ENCODE results near the gene TUBA1B. TPM values are rescaled to one million over a fixed set of nuclear protein-coding genes. Genes with fewer than 3 reads are reported as not detected.
A peak's percentile ranks its signal among the peaks of the same experiment; 100 is the strongest.

Gene TUBA1B
- total RNA-seq, 4 donors from 2014 or later = 240 to 523 (median 441) TPM

GRCh38 chr12:49088932-49089330 is 42.3 kb downstream of the TUBA1B start:
- DNase-seq (ENCODE audit: low spot score in 2 of 2) = no peak
- Histone ChIP-seq H3K27me3 (peaks cover 56% of the 10 kb centered on the region), H3K4me1 (peaks cover 57% of the 10 kb centered on the region), H3K9me3 (no peaks in the 10 kb centered on the region), H3K36me3 (no peaks in the 10 kb centered on the region), H3K27ac (no peak overlapping the region), H3K4me3 (no peak overlapping the region)
- no peak for TF ChIP-seq POLR2AphosphoS5 (IDR thresholded peaks at IDR 0.05)
- TF ChIP-seq EP300 (IDR thresholded peaks at IDR 0.05) = no peak
- TF ChIP-seq POLR2A (IDR thresholded peaks at IDR 0.05) = no peak
- no peak for TF ChIP-seq CTCF (IDR thresholded peaks at IDR 0.05)
- 70% methylated on average over 5 of the region's 6 CpGs for WGBS

- Histone ChIP-seq H3K4me3 (peak overlapping the region; percentile 1), H3K9me3 (no peaks in the 10 kb centered on the region), H3K27me3 (peaks cover 50% of the 10 kb centered on the region), H3K27ac (no peak overlapping the region), H3K36me3 (no peaks in the 10 kb centered on the region), H3K4me1 (peaks cover 51% of the 10 kb centered on the region)
- no peak for TF ChIP-seq POLR2A (IDR thresholded peaks at IDR 0.05)
- peak; percentile 67 to 92 for TF ChIP-seq CTCF (IDR thresholded peaks at IDR 0.05)
- WGBS = 4% methylated on average over 15 of the region's 18 CpGs
- peak in 1 of 2 donors; percentile 77 for DNase-seq (ENCODE audit: low spot score in 2 of 2)
These were observed 42.9 kb downstream of the TUBA1B start for GRCh38 chr12:49088150-49088931.

GRCh38 chr12:49086116-49086515 is 45.1 kb downstream of the TUBA1B start:
- Histone ChIP-seq H3K4me1 (peaks cover 32% of the 10 kb centered on the region), H3K27ac (no peak overlapping the region), H3K4me3 (no peak overlapping the region), H3K36me3 (no peaks in the 10 kb centered on the region), H3K9me3 (no peaks in the 10 kb centered on the region), H3K27me3 (peaks cover 27% of the 10 kb centered on the region)
- 77% methylated on average over 3 of the region's 3 CpGs for WGBS
- TF ChIP-seq POLR2A (IDR thresholded peaks at IDR 0.05) = no peak
- no peak for TF ChIP-seq POLR2AphosphoS5 (IDR thresholded peaks at IDR 0.05)
- no peak for TF ChIP-seq CTCF (IDR thresholded peaks at IDR 0.05)
- TF ChIP-seq EP300 (IDR thresholded peaks at IDR 0.05) = no peak
- no peak for DNase-seq (ENCODE audit: low spot score in 2 of 2)

- no peak for DNase-seq (ENCODE audit: low spot score in 2 of 2)
- WGBS = 92% methylated on average over 3 of the region's 3 CpGs
- H3K4me1 ChIP-seq = peaks cover 16% of the 10 kb centered on the region
- H3K36me3 ChIP-seq = no peaks in the 10 kb centered on the region
- no peak overlapping the region for H3K27ac ChIP-seq
- H3K27me3 ChIP-seq = peaks cover 11% of the 10 kb centered on the region
- no peak overlapping the region for H3K4me3 ChIP-seq
- no peaks in the 10 kb centered on the region for H3K9me3 ChIP-seq
- TF ChIP-seq EP300 (IDR thresholded peaks at IDR 0.05) = no peak
- TF ChIP-seq POLR2A (IDR thresholded peaks at IDR 0.05) = no peak
- TF ChIP-seq POLR2AphosphoS5 (IDR thresholded peaks at IDR 0.05) = no peak
- TF ChIP-seq CTCF (IDR thresholded peaks at IDR 0.05) = no peak
These were observed 46.8 kb downstream of the TUBA1B start for GRCh38 chr12:49084438-49084837.

- no peaks in the 10 kb centered on the region for H3K9me3 ChIP-seq
- 69% methylated on average over 1 of the region's 1 CpG for WGBS
- H3K36me3 ChIP-seq = no peaks in the 10 kb centered on the region
- DNase-seq (ENCODE audit: low spot score in 2 of 2) = no peak
- no peaks in the 10 kb centered on the region for H3K4me1 ChIP-seq
- H3K27ac ChIP-seq = no peak overlapping the region
- H3K27me3 ChIP-seq = no peaks in the 10 kb centered on the region
- no peak for TF ChIP-seq EP300 (IDR thresholded peaks at IDR 0.05)
- H3K4me3 ChIP-seq = no peak overlapping the region
These were observed 51.4 kb downstream of the TUBA1B start for GRCh38 chr12:49079793-49080192.

Other genes starting within 250 kb of the TUBA1B start
- 10 to 100 TPM in 3 of 4 donors, 1 to 10 TPM in 1; 8.9 to 18.9 (median 15.3) TPM for gene FKBP11, start 205.9 kb downstream of the TUBA1B start, total RNA-seq
- 10 to 100 TPM; 78.3 to 98.7 (median 87.7) TPM for gene ARF3, start 173.9 kb downstream of the TUBA1B start, total RNA-seq
- gene WNT10B, start 159.7 kb downstream of the TUBA1B start, total RNA-seq = 1 to 10 TPM in 2 of 4 donors, under 1 TPM in 2; 0.64 to 4.3 (median 1.4) TPM
- gene WNT1, start 153.1 kb downstream of the TUBA1B start, total RNA-seq = not detected
- gene DDN, start 132.0 kb downstream of the TUBA1B start, total RNA-seq = under 1 TPM in 3 of 4 donors, not detected in 1; 0.23 to 0.45 (median 0.24) TPM
- gene PRKAG1, start 112.6 kb downstream of the TUBA1B start, total RNA-seq = 10 to 100 TPM; 40.0 to 61.4 (median 49.6) TPM
- gene KMT2D, start 70.6 kb downstream of the TUBA1B start, total RNA-seq = 100 to 1,000 TPM in 2 of 4 donors, 10 to 100 TPM in 2; 88.1 to 121 (median 104) TPM
- 1 to 10 TPM; 1.1 to 3.6 (median 1.6) TPM for gene RHEBL1, start 61.4 kb downstream of the TUBA1B start, total RNA-seq
- gene DHH, start 36.6 kb downstream of the TUBA1B start, total RNA-seq = under 1 TPM; 0.15 to 0.47 (median 0.42) TPM
- 100 to 1,000 TPM in 1 of 4 donors, 10 to 100 TPM in 3; 25.3 to 152 (median 62.3) TPM for gene LMBR1L, start 20.5 kb downstream of the TUBA1B start, total RNA-seq
- gene TUBA1A, start 57.7 kb upstream of the TUBA1B start, total RNA-seq = 100 to 1,000 TPM in 3 of 4 donors, 10 to 100 TPM in 1; 70.0 to 251 (median 181) TPM
- 100 to 1,000 TPM; 115 to 747 (median 609) TPM for gene TUBA1C, start 133.7 kb upstream of the TUBA1B start, total RNA-seq
- 1 to 10 TPM in 2 of 4 donors, not detected in 2; 1.1 to 1.5 TPM for gene PRPH, start 163.8 kb upstream of the TUBA1B start, total RNA-seq
- 10 to 100 TPM in 1 of 4 donors, 1 to 10 TPM in 3; 4.0 to 14.6 (median 5.9) TPM for gene TROAP, start 191.9 kb upstream of the TUBA1B start, total RNA-seq
- gene C1QL4, start 205.8 kb upstream of the TUBA1B start, total RNA-seq = 1 to 10 TPM in 2 of 4 donors, under 1 TPM in 1, not detected in 1; 0.73 to 1.2 (median 1.1) TPM
- 1 to 10 TPM in 2 of 4 donors, under 1 TPM in 2; 0.62 to 2.2 (median 1.1) TPM for gene DNAJC22, start 215.5 kb upstream of the TUBA1B start, total RNA-seq
- gene SPATS2, start 236.1 kb upstream of the TUBA1B start, total RNA-seq = 10 to 100 TPM; 22.7 to 42.6 (median 27.2) TPM